PC-3 (cell line): ENCODE measurements around the gene CHCHD2.

Source experiments
- CTCF ChIP-seq: fragments of 300-600 bp; sonication (generic); conservative IDR thresholded peaks from 2 replicates; pipeline ENCODE4 v1.5.1; 2017; ENCODE audit warnings: antibody characterized with exemption, low read depth, mild to moderate bottlenecking, low read length
- EZH2phosphoT487 ChIP-seq: fragments of 300-600 bp; sonication (generic); IDR thresholded peaks from 2 replicates; pipeline ENCODE4 v1.6.1; 2018; ENCODE audit warnings: mild to moderate bottlenecking, antibody characterized with exemption, low read length, borderline replicate concordance

GRCh38 chr7:56105508-56105907, 768 bp downstream of the CHCHD2 start:
- TF ChIP-seq CTCF (no peak), EZH2phosphoT487 (no peak)
